Measurements from ENCODE around the gene UVSSA. TPM values are rescaled to one million over a fixed set of nuclear protein-coding genes. Genes with fewer than 3 reads are reported as not detected.

UVSSA gene
- total RNA-seq, 4 donors from 2014 or later: 8.5 to 13.2 (median 12.3) TPM

GRCh38 chr4:1365271-1366178 is 18.5 kb downstream of the UVSSA start:
- intact Hi-C loops (cut with DNase I; ENCODE audit: low total_unique reads): no loop called here
- TF ChIP-seq CTCF (IDR thresholded peaks at IDR 0.05 in 4 of 5, conservative IDR thresholded peaks at IDR 0.05 in 1 of 5) (no peak), POLR2A (IDR thresholded peaks at IDR 0.05) (no peak)
- no peak overlapping the region for H3K4me3 ChIP-seq
- ATAC-seq: no peak
- no peaks in the 10 kb centered on the region for H3K27me3 ChIP-seq
- peaks cover 0 to 16% of the 10 kb centered on the region in 2 donors for H3K36me3 ChIP-seq
- in situ Hi-C loops (cut with MboI; ENCODE audit: low sequenced_read_pairs in 4 of 4): loop anchor here in 3 of 4 donors (25.0 kb wide), 2 partner anchors 228 to 272 kb away; no protein-coding TSS in a partner anchor
- H3K4me1 ChIP-seq: no peaks in the 10 kb centered on the region
- no peaks in the 10 kb centered on the region for H3K9me3 ChIP-seq
- H3K27ac ChIP-seq: no peak overlapping the region
- DNase-seq: no peak

DNA sequence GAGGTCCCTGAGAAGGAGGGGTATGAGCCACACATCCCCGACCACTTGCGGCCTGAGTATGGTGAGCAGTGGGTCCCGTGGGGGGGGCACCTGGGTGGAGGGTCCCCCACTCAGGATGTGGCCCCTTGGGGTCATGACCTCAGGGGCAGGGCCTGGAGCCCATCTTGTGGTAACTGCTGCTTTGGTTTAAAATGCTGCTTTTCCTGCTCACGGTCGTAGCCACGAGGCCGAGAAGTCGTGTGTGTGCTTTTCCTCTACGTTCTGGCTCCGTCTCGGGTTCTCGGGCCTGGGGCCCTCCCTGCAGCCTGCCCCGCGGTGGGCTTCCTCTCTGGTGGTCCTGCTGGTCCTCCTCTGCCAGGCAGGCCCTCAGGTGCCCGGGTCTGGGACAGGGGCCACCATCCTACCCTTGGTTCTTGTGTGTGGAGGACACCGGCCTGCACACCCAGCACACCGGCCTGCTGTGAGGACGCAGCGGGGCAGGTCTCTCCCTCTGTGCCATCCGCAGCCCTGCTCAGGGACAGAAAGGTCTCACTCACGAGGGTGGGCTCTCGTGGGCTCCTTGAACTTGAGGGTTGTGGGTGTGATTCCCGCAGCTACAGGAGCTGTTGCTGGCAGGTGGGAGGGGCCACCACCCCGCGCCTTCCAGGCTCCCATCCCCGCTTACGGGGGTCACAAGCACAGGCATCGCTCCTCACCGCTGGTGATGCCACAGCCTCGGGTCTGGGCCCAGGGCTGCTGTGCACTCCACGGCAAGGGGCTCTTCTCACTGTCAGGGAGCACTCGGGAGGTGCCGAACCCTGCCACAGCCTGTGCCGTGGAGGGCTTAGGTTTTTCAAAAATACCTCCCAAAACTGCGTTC is 19.6 kb downstream of the UVSSA start:
- H3K4me1 ChIP-seq: no peaks in the 10 kb centered on the region
- intact Hi-C loops (cut with DNase I; ENCODE audit: low total_unique reads) (no loop called here), in situ Hi-C loops (cut with MboI; ENCODE audit: low sequenced_read_pairs in 4 of 4) (loop anchor here in 3 of 4 donors (25.0 kb wide), 2 partner anchors 229 to 271 kb away; no protein-coding TSS in a partner anchor)
- ATAC-seq (no peak), DNase-seq (no peak)
- TF ChIP-seq CTCF (IDR thresholded peaks at IDR 0.05 in 4 of 5, conservative IDR thresholded peaks at IDR 0.05 in 1 of 5) (no peak), POLR2A (IDR thresholded peaks at IDR 0.05) (no peak)
- no peak overlapping the region for H3K27ac ChIP-seq
- no peaks in the 10 kb centered on the region for H3K9me3 ChIP-seq
- H3K4me3 ChIP-seq: no peak overlapping the region
- peaks cover 0 to 16% of the 10 kb centered on the region in 2 donors for H3K36me3 ChIP-seq
- no peaks in the 10 kb centered on the region for H3K27me3 ChIP-seq

GRCh38 chr4:1367230-1367935 is 20.4 kb downstream of the UVSSA start:
- Histone ChIP-seq H3K4me3 (no peak overlapping the region), H3K27me3 (no peaks in the 10 kb centered on the region), H3K9me3 (no peaks in the 10 kb centered on the region), H3K36me3 (peaks cover 0 to 23% of the 10 kb centered on the region in 2 donors), H3K4me1 (no peaks in the 10 kb centered on the region), H3K27ac (no peak overlapping the region)
- in situ Hi-C loops (cut with MboI; ENCODE audit: low sequenced_read_pairs in 4 of 4) (loop anchor here in 3 of 4 donors (25.0 kb wide), 2 partner anchors 230 to 270 kb away; no protein-coding TSS in a partner anchor), intact Hi-C loops (cut with DNase I; ENCODE audit: low total_unique reads) (no loop called here)
- no peak for TF ChIP-seq POLR2A (IDR thresholded peaks at IDR 0.05)
- no peak for TF ChIP-seq CTCF (IDR thresholded peaks at IDR 0.05 in 4 of 5, conservative IDR thresholded peaks at IDR 0.05 in 1 of 5)
- peak in 1 of 2 donors; percentile 8 for DNase-seq
- ATAC-seq: no peak

DNA sequence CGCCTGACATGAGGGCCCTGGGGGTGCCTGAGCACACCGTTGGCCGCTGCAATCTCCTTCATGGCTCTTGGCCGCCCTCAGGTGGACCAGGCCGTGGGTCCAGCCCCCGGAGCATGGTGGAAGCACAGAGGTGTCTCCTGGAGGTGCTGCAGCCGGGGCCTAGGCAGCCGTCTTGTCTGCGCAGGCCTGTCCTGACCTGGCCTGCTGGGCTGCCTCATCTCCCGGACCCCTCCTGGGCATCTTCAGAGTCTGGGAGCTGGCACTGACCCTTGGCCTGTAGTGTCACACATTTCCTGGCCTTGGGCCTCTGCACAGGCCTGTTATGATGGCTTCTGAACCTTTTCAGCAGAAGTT is 20.9 kb downstream of the UVSSA start:
- Histone ChIP-seq H3K27ac (no peak overlapping the region), H3K4me1 (no peaks in the 10 kb centered on the region), H3K36me3 (peaks cover 0 to 23% of the 10 kb centered on the region in 2 donors), H3K27me3 (no peaks in the 10 kb centered on the region), H3K4me3 (no peak overlapping the region), H3K9me3 (no peaks in the 10 kb centered on the region)
- in situ Hi-C loops (cut with MboI; ENCODE audit: low sequenced_read_pairs in 4 of 4): loop anchor here in 3 of 4 donors (25.0 kb wide), 2 partner anchors 231 to 269 kb away; no protein-coding TSS in a partner anchor
- no peak for DNase-seq
- ATAC-seq: no peak
- TF ChIP-seq CTCF (IDR thresholded peaks at IDR 0.05 in 4 of 5, conservative IDR thresholded peaks at IDR 0.05 in 1 of 5) (no peak), POLR2A (IDR thresholded peaks at IDR 0.05) (no peak)
- intact Hi-C loops (cut with DNase I; ENCODE audit: low total_unique reads): no loop called here

Measured in gastrocnemius medialis (tissue), 4 donors.